Endothelial cell of umbilical vein (primary cell): ENCODE results near the gene MRAP. TPM values are rescaled to one million over a fixed set of nuclear protein-coding genes. Genes with fewer than 3 reads are reported as not detected.

ENCODE experiments used
- BruUV-seq: library from RNA; stranded (reverse); fragments of 400-500 nt; replicated peaks from 2 replicates; lab custom pipeline; 2021; lab: Mats Ljungman, UMichigan
- CTCF ChIA-PET: fragments of 300-600, 350-600 bp; sonication (Branson Sonifier 250); formaldehyde crosslinking; loops from one replicate; lab custom pipeline; 2021; ENCODE audit warnings: antibody characterized with exemption, inconsistent platforms; lab: Charles Lee
- POLR2A ChIA-PET: fragments of 300-600, 350-600 bp; sonication (Branson Sonifier 250); formaldehyde crosslinking; loops from one replicate; lab custom pipeline; 2021; ENCODE audit warnings: antibody characterized with exemption, inconsistent platforms; lab: Charles Lee
- DNase-seq: peaks from one replicate; pipeline ENCODE4 v3.0.0-alpha.2; 2011; ENCODE audit warnings: low read depth, low spot score
- FAIRE-seq: peaks from 2 replicates; lab custom pipeline; 2011; peaks lifted over from hg19 to GRCh38; lab: Jason Lieb, UNC
- H2AFZ ChIP-seq: 2 replicates; pipeline ENCODE4 v1.6.0; 2012; ENCODE audit warnings: low read depth, low read length, control low read depth, inconsistent platforms
- H3K27ac ChIP-seq: 2 replicates; pipeline ENCODE4 v1.5.1; 2011; ENCODE audit warnings: low read depth, mild to moderate bottlenecking, control low read depth, low read length, moderate library complexity; ENCODE audit not compliant: insufficient read depth
- H3K27me3 ChIP-seq, 2 experiments: 2 replicates each; pipeline versions ENCODE4 v1.6.0 to v1.6.1; 2011; ENCODE audit warnings: low read length in 2 of 2, mixed read lengths in 1 of 2; ENCODE audit not compliant: control insufficient read depth in 2 of 2, insufficient read depth in 2 of 2
- H3K36me3 ChIP-seq, 2 experiments: 2 replicates in 1 of 2; 3 replicates in 1 of 2; pipeline ENCODE4 v1.5.1; 2011; ENCODE audit warnings: low read length in 2 of 2, mild to moderate bottlenecking in 1 of 2, moderate library complexity in 1 of 2; ENCODE audit not compliant: control insufficient read depth in 2 of 2, insufficient read depth in 2 of 2; ENCODE audit errors: extremely low read depth in 1 of 2
- H3K4me1 ChIP-seq: 3 replicates; pipeline ENCODE4 v1.5.1; 2011; ENCODE audit warnings: mild to moderate bottlenecking, low read length; ENCODE audit not compliant: control insufficient read depth, insufficient read depth; ENCODE audit errors: extremely low read depth
- H3K4me2 ChIP-seq: 2 replicates; pipeline ENCODE4 v1.6.1; 2011; ENCODE audit warnings: low read length, control low read depth, mixed read lengths; ENCODE audit not compliant: insufficient read depth
- H3K4me3 ChIP-seq, 3 experiments: fragments of 200-600 bp in 1 of 3; sonication (generic), shearing (Covaris generic) in 1 of 3; replicated peaks in 1 of 3; 2 replicates each; pipeline ENCODE4 v1.5.1; 2011 to 2016; ENCODE audit warnings: control low read depth in 3 of 3, low read length in 3 of 3, mild to moderate bottlenecking in 2 of 3, inconsistent platforms in 1 of 3, low read depth in 1 of 3, moderate library complexity in 1 of 3; ENCODE audit not compliant: insufficient read depth in 1 of 3
- H3K79me2 ChIP-seq: 2 replicates; pipeline ENCODE4 v1.6.0; 2012; ENCODE audit warnings: low read length, inconsistent platforms; ENCODE audit not compliant: control insufficient read depth, insufficient read depth
- H3K9ac ChIP-seq: replicated peaks from 2 replicates; pipeline ENCODE3; 2011; ENCODE audit warnings: low read length, control low read depth; ENCODE audit not compliant: insufficient read depth; ENCODE audit errors: extremely low read depth
- H3K9me1 ChIP-seq: replicated peaks from 3 replicates; pipeline ENCODE4 v1.6.0; 2011; ENCODE audit warnings: mild to moderate bottlenecking, low read length; ENCODE audit not compliant: control insufficient read depth, insufficient read depth; ENCODE audit errors: extremely low read depth
- H3K9me3 ChIP-seq: replicated peaks from 2 replicates; pipeline ENCODE4 v1.5.1; 2012; ENCODE audit warnings: low read length, inconsistent platforms; ENCODE audit not compliant: control insufficient read depth, insufficient read depth
- H4K20me1 ChIP-seq: replicated peaks from 2 replicates; pipeline ENCODE3; 2011; ENCODE audit warnings: mild to moderate bottlenecking, low read length; ENCODE audit not compliant: control insufficient read depth, insufficient read depth; ENCODE audit errors: extremely low read depth
- EZH2 ChIP-seq: IDR thresholded peaks from 2 replicates; pipeline ENCODE4 v1.6.1; 2012; ENCODE audit warnings: borderline replicate concordance, low read depth, mild to moderate bottlenecking, moderate library complexity, low read length, inconsistent platforms; ENCODE audit not compliant: severe bottlenecking
- FOS ChIP-seq: IDR thresholded peaks from 2 replicates; pipeline ENCODE4 v1.6.1; 2011; ENCODE audit warnings: mild to moderate bottlenecking, low read length, moderate library complexity, borderline replicate concordance; ENCODE audit not compliant: insufficient read depth
- GATA2 ChIP-seq: IDR thresholded peaks from 2 replicates; pipeline ENCODE4 v1.7.0; 2011; ENCODE audit warnings: low read depth, mild to moderate bottlenecking, moderate library complexity, mixed read lengths, low read length; ENCODE audit not compliant: insufficient read length, insufficient read depth
- JUN ChIP-seq: IDR thresholded peaks from 2 replicates; pipeline ENCODE4 v1.6.1; 2011; ENCODE audit warnings: borderline replicate concordance, low read depth; ENCODE audit not compliant: insufficient read length, insufficient read depth
- MYC ChIP-seq: IDR thresholded peaks from one replicate; pipeline ENCODE4 v1.6.1; 2011; ENCODE audit warnings: mild to moderate bottlenecking, low read depth, low read length
- POLR2A ChIP-seq: IDR thresholded peaks from 2 replicates; pipeline ENCODE4 v1.6.1; 2012; ENCODE audit warnings: low read depth, mild to moderate bottlenecking, control low read depth, low read length
- POLR2AphosphoS5 ChIP-seq: IDR thresholded peaks from 2 replicates; pipeline ENCODE4 v1.6.1; 2012; ENCODE audit warnings: low read depth, mild to moderate bottlenecking, control low read depth, low read length, moderate library complexity; ENCODE audit not compliant: insufficient read depth
- dilution Hi-C: fragments of 300-500 bp; cut with MboI; formaldehyde crosslinking; loops from one replicate; pipeline ENCODE4 v1.15.0; 2019; ENCODE audit warnings: low sequenced_read_pairs; ENCODE audit not compliant: extremely low pct_ligation_motif_present
- intact Hi-C: fragments of 100-400 bp; cut with micrococcal nuclease; formaldehyde crosslinking; loops from one replicate; pipeline ENCODE4 v1.10.0; 2022
- polyA plus RNA-seq, 4 experiments: library from polyadenylated mRNA; depleted of rRNA in 3 of 4; stranded (reverse) in 3 of 4; unstranded in 1 of 4; fragments of >200 nt; gene quantifications; 2 replicates each; pipeline versions ENCODE4 v1.2.1 to v1.2.3, GENCODE V29; 2011 to 2012; ENCODE audit warnings: missing spikeins in 1 of 4
- total RNA-seq: library from RNA; stranded (reverse); gene quantifications from 2 replicates; pipeline ENCODE4 v1.2.3, GENCODE V29; 2021
- TF ChIP-seq, protein P1 (sequence below), 2 donors: IDR thresholded peaks; 1 replicate in 1 of 2; 2 replicates in 1 of 2; pipeline ENCODE4 v1.5.1; 2011; ENCODE audit warnings: low read length in 2 of 2, mild to moderate bottlenecking in 2 of 2, moderate library complexity in 2 of 2, control low read depth in 1 of 2, inconsistent platforms in 1 of 2, low read depth in 1 of 2; ENCODE audit not compliant: insufficient read depth in 1 of 2; ENCODE audit errors: extremely low read depth in 1 of 2
- TF ChIP-seq, protein P2 (sequence below): IDR thresholded peaks from 2 replicates; pipeline ENCODE4 v1.6.1; 2011; ENCODE audit not compliant: insufficient read depth, insufficient read length

MRAP gene
- total and polyA plus RNA-seq, 2 donors (not counting 3 experiments of a cell fraction or from before 2014, with no cell fraction given): not detected

DNA sequence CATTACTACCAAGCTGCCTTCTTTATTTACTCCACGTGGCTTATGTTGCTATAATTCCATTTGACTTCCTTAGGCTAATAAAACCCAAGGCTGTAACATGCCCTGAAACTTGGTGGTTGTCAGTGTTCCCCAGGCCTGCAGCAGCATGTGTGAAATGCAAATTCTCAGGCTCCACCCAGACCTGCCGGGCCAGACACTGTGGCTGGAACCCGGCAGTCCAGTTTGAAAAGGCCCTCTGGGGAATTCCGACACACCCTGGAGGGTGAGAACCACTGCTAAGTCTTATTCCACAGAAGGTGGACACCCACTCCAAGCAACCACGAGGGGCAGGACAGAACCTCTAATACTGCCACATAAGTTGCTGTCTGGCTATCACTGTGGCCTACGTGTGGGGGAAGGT is 52.8 kb downstream of the MRAP start:
- no TSS peak for BruUV-seq
- Histone ChIP-seq H3K4me3 (no peak overlapping the region), H3K4me2 (no peak overlapping the region), H3K9ac (no peak overlapping the region), H3K27me3 (no peaks in the 10 kb centered on the region), H3K9me1 (no peaks in the 10 kb centered on the region), H2AFZ (no peak overlapping the region), H3K79me2 (no peaks in the 10 kb centered on the region), H3K4me1 (no peaks in the 10 kb centered on the region), H3K9me3 (no peaks in the 10 kb centered on the region), H4K20me1 (no peaks in the 10 kb centered on the region), H3K36me3 (peaks cover 19 to 65% of the 10 kb centered on the region in 2 experiments), H3K27ac (no peak overlapping the region)
- ChIA-PET POLR2A (no interaction called here), CTCF (interaction anchor here (0.9 kb wide), 1 partner anchor 22 kb away, joined by 3 read pairs; no protein-coding TSS in a partner anchor)
- no peak for DNase-seq
- TF ChIP-seq, protein P1, sequence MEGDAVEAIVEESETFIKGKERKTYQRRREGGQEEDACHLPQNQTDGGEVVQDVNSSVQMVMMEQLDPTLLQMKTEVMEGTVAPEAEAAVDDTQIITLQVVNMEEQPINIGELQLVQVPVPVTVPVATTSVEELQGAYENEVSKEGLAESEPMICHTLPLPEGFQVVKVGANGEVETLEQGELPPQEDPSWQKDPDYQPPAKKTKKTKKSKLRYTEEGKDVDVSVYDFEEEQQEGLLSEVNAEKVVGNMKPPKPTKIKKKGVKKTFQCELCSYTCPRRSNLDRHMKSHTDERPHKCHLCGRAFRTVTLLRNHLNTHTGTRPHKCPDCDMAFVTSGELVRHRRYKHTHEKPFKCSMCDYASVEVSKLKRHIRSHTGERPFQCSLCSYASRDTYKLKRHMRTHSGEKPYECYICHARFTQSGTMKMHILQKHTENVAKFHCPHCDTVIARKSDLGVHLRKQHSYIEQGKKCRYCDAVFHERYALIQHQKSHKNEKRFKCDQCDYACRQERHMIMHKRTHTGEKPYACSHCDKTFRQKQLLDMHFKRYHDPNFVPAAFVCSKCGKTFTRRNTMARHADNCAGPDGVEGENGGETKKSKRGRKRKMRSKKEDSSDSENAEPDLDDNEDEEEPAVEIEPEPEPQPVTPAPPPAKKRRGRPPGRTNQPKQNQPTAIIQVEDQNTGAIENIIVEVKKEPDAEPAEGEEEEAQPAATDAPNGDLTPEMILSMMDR (IDR thresholded peaks at IDR 0.05; ENCODE audit: extremely low read depth in 1 of 2, insufficient read depth in 1 of 2, low read depth in 1 of 2, low read length in 2 of 2): no peak
- TF ChIP-seq FOS (no peak), MYC (no peak), EZH2 (no peak), POLR2AphosphoS5 (no peak), JUN (no peak), GATA2 (no peak), POLR2A (no peak)
- TF ChIP-seq, protein P2, sequence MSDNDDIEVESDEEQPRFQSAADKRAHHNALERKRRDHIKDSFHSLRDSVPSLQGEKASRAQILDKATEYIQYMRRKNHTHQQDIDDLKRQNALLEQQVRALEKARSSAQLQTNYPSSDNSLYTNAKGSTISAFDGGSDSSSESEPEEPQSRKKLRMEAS: no peak
- FAIRE-seq: no peak
- intact Hi-C loops: no loop called here
- dilution Hi-C loops: no loop called here
